CD4-positive, alpha-beta T cell treated with Interleukin-2 at 100 ng/mL for 4 hours (primary cell): ENCODE data around the gene CFP.

ENCODE experiments used
- DNase-seq: peaks from one replicate; pipeline ENCODE4 v3.0.0-alpha.2; 2020; ENCODE audit warnings: low spot score

The CFP gene

DNA sequence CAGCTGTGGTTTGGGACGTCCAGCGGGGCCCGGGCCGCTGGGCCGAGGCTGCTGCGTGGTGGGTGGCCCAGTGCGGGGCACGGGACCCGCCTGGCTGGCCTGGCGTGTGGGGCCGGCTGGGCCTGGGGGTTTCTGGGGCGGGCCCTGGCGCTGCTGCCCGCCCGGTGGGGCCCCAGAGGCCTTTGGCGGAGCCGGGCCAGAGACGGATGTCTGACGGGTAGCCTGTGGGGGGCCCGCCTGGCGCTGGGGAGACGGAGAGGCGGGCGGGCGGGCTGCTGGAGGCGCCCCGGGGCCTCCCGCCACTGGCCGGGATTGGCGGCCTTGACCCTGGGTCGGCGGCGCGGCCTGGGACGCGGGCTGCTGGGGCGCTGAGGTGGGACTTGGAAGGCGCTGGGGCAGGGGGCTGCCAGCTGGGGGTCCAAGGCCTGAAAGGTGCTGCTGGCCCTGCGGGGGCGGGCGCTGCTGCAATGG is 55.6 kb downstream of the CFP start:
- no peak for DNase-seq

DNA sequence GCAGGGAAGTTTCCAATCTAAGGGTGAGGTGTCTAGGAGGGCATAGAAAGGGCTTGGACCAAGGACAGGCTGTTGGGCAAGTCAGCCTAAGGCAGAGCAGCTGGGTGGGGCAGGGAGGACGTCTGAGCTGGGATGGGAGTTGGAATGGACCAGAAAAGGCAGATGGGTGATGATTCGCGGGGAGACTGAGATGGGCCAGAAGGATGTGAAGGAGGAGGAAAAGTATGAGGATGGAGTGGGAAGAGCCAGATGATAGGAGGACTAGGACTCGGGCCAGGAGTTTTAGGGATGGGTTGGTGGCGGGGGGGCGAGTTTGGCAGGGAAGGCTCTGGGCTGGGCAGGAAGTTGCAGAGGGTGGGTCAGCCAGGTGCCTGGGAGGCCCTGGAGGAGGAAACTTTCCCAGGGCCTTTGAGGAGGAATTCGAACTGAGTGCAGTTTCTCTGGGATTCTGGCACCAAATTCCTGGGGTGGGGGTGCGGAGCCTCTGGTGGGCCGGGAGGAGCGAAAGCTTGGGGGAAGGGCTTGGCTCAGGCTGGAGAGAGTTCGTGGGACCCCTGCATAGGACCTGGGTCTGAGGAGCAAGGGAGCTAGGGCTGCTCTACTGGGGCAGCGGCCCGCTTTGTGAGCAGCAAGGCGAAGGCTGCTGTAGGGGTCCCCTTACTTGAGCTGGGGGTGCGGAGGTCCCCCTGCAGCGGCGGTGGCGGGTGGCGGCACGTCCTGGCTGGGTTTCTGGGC is 56.2 kb downstream of the CFP start:
- DNase-seq: no peak
